ENCODE measurements around the gene CARMIL3.

The CARMIL3 gene

GRCh38 chr14:24078146-24078545 lies 26.3 kb downstream of the CARMIL3 start:
- no peak for DNase-seq (ENCODE audit: low read depth)

DNA sequence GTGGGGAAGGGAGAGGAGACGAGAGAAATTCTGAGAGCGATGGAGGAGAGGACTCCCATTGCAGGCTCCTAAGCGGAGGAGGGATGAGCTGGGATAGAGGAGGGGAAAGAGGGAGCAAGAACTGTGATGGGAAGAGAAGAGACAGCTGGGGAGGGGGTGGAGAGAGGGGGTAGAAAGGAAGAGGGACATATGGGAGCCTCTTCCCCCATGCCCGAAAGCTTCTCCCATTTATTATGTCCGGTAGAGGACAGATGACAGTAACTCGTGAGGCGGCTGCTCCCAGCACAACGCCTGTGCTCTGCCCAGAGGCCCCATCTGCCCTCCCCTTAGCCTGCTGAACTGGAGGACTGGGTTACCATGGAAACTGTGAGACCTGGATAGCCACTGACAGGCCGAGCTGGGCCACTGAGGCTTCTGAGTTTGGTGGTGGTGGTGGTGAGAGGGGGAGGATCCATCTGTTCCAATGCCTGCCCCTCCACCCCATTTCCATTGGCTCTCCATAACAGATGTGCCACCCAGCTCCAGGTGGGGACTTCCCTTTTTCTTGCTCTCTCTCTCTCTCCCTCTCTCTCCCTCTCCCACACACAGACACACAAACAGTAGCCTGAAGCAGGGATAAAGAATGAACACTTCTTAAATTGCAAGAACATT lies 27.8 kb downstream of the CARMIL3 start:
- DNase-seq (ENCODE audit: low read depth): no peak

- no peak for DNase-seq (ENCODE audit: low read depth)
Observed at GRCh38 chr14:24080142-24080530, 28.3 kb downstream of the CARMIL3 start.

GRCh38 chr14:24080888-24081738 lies 29.3 kb downstream of the CARMIL3 start:
- peak; percentile 46 for DNase-seq (ENCODE audit: low read depth)

DNA sequence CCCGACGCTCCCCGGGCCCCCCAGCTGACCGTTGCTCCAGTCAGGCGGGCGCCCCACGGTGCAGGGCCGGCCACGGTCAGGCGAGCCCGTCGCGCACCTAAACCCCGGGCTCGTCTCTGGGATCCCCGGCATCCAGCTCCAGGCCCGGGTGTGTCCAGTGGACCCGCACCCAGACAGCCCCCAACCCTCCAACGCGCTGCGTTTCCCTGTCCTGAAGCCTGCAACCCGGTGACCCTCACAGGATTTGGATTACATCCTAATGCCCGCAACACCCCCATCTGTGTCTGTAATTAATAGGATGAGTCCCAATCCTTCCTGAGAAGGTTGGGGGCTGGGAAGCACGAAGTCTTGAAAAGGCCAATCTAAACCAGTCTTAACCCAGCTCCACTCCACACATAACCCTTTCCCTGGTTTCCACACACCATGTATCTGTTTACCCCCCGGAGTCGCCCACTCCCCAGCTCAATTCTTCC lies 30.0 kb downstream of the CARMIL3 start:
- DNase-seq (ENCODE audit: low read depth): no peak

DNA sequence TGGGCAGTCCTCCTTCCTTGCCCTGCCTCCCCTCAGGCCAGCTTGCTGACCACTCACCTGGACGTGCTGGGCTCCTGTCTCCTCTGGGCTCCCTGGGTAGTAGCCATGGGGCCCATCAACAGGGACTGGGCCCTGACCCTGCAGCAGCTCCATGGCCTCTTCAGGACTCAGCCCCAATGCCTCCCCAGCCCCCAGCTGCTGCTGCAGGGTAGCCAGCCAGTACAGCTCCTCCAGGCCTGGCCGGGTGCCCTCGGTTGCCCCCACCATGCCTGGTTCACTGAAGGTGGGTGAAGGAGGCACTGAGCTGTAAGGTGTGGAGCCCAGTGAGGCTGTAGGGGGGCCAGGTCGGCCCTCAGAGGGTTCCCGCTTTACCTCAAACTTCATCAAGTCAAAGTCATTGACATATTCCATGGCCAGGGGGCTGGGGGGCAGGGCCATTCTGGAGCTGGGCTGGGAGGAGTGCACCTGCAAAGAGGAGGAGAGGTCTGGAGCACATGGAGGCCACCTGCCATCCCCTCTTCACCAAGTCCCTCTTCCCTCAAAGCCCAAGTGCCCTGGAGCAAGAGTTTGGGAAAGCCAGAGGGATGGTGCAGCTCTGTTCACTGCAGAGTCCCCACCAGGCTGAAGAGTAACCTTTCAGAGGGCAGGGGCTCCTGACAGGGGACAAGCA lies 30.7 kb downstream of the CARMIL3 start:
- DNase-seq (ENCODE audit: low read depth): no peak

GRCh38 chr14:24083462-24083861 lies 31.7 kb downstream of the CARMIL3 start:
- DNase-seq (ENCODE audit: low read depth): no peak

DNA sequence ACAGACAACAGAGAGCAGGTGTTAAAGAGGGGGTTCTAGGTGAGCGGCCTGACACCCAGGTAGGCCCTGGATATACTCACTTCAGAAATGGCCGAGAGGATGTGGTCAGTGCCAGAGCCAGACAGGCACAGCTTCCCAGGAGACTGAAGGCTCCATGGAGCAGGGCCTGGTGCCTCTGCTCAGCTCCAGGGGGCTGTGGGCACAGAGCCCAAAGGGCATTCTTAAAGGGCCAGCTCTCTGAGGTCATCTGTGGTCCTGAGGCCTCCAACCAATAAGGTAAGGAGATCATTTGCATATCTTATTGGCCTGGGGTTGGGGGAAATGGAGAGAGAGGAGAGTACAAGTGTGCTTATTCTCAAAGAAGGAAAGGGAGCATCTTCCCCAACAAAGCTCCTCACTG lies 32.6 kb downstream of the CARMIL3 start:
- DNase-seq (ENCODE audit: low read depth): no peak

- DNase-seq (ENCODE audit: low read depth): no peak
Observed at GRCh38 chr14:24085215-24085614, 33.4 kb downstream of the CARMIL3 start.

DNA sequence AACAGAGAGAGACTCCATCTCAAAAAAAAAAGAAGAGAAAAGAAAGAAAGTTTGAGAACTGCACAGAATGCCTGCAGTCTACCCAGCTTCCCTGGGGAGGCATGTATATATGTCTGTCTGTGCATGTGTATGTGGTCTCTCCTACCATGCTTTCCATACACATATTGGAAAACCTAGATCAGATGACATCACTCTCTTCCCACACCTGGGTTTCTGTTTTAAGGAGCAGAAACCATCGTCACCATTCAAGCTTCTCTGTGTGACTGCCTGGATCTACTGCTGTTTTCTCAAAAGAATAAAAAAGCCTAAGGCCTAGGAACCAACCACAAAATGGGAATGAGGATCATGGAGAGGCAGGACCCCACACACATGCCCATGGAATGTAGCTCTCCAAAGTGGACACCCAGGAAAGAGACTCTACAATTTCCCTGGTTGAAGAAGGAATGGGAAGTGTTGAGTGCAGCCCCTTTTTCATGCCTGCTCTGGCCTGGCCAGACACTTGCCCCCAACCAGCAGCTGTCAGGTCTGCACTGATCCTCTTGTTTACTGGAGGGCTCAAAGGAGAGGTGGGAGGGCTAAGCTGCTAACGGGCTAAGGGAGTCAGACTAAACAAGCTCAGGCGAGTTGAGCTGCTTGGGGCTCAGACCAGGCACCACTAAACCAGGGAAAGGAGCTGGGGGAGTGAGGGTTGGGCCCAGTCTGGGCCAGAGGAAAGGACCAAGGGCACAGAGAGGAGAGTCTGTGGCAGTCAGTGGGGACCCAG lies 34.6 kb downstream of the CARMIL3 start:
- no peak for DNase-seq (ENCODE audit: low read depth)

GRCh38 chr14:24087004-24087403 lies 35.2 kb downstream of the CARMIL3 start:
- no peak for DNase-seq (ENCODE audit: low read depth)

DNA sequence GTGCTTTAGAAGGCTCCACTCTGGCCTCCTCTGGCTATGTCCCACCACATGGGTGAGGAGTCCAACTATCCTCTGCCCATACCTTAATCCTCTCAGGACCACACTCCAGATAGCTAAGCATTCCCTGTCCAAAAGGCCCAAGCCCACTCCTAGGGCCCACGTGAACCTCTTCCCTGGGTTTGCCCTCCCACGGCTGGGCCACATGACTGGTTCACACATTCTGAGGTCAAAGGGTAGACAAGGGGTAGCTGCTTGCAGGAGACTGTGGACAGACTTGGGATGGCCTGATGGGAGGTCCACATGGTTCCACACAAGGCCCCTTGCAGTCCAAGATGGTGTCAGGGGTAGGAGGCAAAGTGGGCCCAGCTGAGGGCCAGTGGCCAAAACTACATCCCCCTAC lies 36.3 kb downstream of the CARMIL3 start:
- DNase-seq (ENCODE audit: low read depth): no peak

DNA sequence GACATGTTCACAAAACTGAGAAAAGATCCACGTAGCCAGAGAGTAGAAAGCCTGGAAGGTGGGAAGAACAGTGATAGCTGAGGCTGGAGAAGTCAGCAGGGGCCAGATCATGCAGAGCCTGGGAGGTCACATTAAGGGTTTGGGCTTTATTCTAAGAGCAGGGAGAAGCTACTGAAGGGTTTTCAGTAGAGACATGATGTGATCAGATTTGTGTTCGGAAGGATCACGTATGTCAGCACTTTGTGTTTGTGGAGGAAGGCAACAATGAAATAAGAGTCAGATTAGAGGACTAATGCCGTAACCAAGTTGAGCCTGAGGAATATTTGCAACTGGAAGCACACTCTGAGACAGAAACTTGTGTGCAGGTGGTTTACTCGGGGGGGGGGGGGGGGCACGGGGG lies 38.1 kb downstream of the CARMIL3 start:
- no peak for DNase-seq (ENCODE audit: low read depth)

DNA sequence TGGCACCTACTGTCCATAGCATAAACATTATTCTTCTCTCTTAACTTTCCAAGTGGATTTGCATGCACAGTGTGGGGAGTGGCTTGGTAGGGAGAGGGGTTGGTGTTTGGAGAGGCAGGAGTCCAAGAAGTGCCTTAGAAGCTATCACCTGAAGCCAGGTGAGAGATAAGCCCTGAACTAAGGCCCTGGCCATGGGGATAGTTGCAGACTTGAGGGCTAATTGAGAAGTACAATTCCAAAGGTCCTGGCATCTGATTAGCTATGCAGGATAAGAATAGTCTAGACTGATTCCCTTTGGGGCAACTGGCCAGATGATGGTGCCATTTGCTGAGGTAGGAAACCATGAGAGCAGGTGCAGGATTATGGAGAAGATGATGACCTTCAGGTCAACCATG lies 40.3 kb downstream of the CARMIL3 start:
- no peak for DNase-seq (ENCODE audit: low read depth)

GRCh38 chr14:24092505-24093206 lies 40.8 kb downstream of the CARMIL3 start:
- no peak for DNase-seq (ENCODE audit: low read depth)

- DNase-seq (ENCODE audit: low read depth): no peak
Observed at GRCh38 chr14:24093207-24093900, 41.5 kb downstream of the CARMIL3 start.

GRCh38 chr14:24093901-24094840 lies 42.4 kb downstream of the CARMIL3 start, which contains the start of gene PCK2:
Gene PCK2 (plus strand): TSS chr14:24094311. CDS start chr14:24094406, 95 bp downstream.
- peak; percentile 68 for DNase-seq (ENCODE audit: low read depth)

- no peak for DNase-seq (ENCODE audit: low read depth)
Observed at GRCh38 chr14:24094841-24095270, 43.0 kb downstream of the CARMIL3 start.

GRCh38 chr14:24095271-24096068 lies 43.7 kb downstream of the CARMIL3 start:
- no peak for DNase-seq (ENCODE audit: low read depth)

All from T-helper 22 cell (primary cell).